ENCODE results near the gene SCYGR1.

SCYGR1 gene

GRCh38 chr2:227414846-227415245, 27.1 kb upstream of the SCYGR1 start:
- H3K27me3 ChIP-seq (ENCODE audit: control insufficient read depth, insufficient read depth, low read length): no peaks in the 10 kb centered on the region
- H3K9ac ChIP-seq (ENCODE audit: low read depth, low read length): no peak overlapping the region
- H3K4me3 ChIP-seq (ENCODE audit: low read depth, low read length): no peak overlapping the region
- no peaks in the 10 kb centered on the region for H3K36me3 ChIP-seq (ENCODE audit: control insufficient read depth, insufficient read depth, low read length)
- no peaks in the 10 kb centered on the region for H3K9me3 ChIP-seq (ENCODE audit: control insufficient read depth, insufficient read depth, low read length)
- H3K4me1 ChIP-seq (ENCODE audit: control insufficient read depth, insufficient read depth, low read length): no peaks in the 10 kb centered on the region
- H3K27ac ChIP-seq (ENCODE audit: low read depth, low read length): no peak overlapping the region

- Histone ChIP-seq H3K4me3 (ENCODE audit: low read depth, low read length) (no peak overlapping the region), H3K9me3 (ENCODE audit: control insufficient read depth, insufficient read depth, low read length) (no peaks in the 10 kb centered on the region), H3K4me1 (ENCODE audit: control insufficient read depth, insufficient read depth, low read length) (no peaks in the 10 kb centered on the region), H3K27me3 (ENCODE audit: control insufficient read depth, insufficient read depth, low read length) (no peaks in the 10 kb centered on the region), H3K27ac (ENCODE audit: low read depth, low read length) (no peak overlapping the region), H3K9ac (ENCODE audit: low read depth, low read length) (no peak overlapping the region), H3K36me3 (ENCODE audit: control insufficient read depth, insufficient read depth, low read length) (no peaks in the 10 kb centered on the region)
These were observed 25.6 kb upstream of the SCYGR1 start for GRCh38 chr2:227413371-227413770.

- no peaks in the 10 kb centered on the region for H3K27me3 ChIP-seq (ENCODE audit: control insufficient read depth, insufficient read depth, low read length)
- H3K9ac ChIP-seq (ENCODE audit: low read depth, low read length): no peak overlapping the region
- no peak overlapping the region for H3K27ac ChIP-seq (ENCODE audit: low read depth, low read length)
- H3K4me3 ChIP-seq (ENCODE audit: low read depth, low read length): no peak overlapping the region
- H3K36me3 ChIP-seq (ENCODE audit: control insufficient read depth, insufficient read depth, low read length): no peaks in the 10 kb centered on the region
- no peaks in the 10 kb centered on the region for H3K4me1 ChIP-seq (ENCODE audit: control insufficient read depth, insufficient read depth, low read length)
- no peaks in the 10 kb centered on the region for H3K9me3 ChIP-seq (ENCODE audit: control insufficient read depth, insufficient read depth, low read length)
These were observed 25.1 kb upstream of the SCYGR1 start for GRCh38 chr2:227412877-227413276.

- no peak overlapping the region for H3K4me3 ChIP-seq (ENCODE audit: low read depth, low read length)
- H3K36me3 ChIP-seq (ENCODE audit: control insufficient read depth, insufficient read depth, low read length): no peaks in the 10 kb centered on the region
- H3K27ac ChIP-seq (ENCODE audit: low read depth, low read length): no peak overlapping the region
- no peaks in the 10 kb centered on the region for H3K4me1 ChIP-seq (ENCODE audit: control insufficient read depth, insufficient read depth, low read length)
- H3K27me3 ChIP-seq (ENCODE audit: control insufficient read depth, insufficient read depth, low read length): no peaks in the 10 kb centered on the region
- no peaks in the 10 kb centered on the region for H3K9me3 ChIP-seq (ENCODE audit: control insufficient read depth, insufficient read depth, low read length)
- no peak overlapping the region for H3K9ac ChIP-seq (ENCODE audit: low read depth, low read length)
These were observed 24.2 kb upstream of the SCYGR1 start for GRCh38 chr2:227411990-227412350.

- no peak overlapping the region for H3K9ac ChIP-seq (ENCODE audit: low read depth, low read length)
- H3K4me3 ChIP-seq (ENCODE audit: low read depth, low read length): no peak overlapping the region
- H3K36me3 ChIP-seq (ENCODE audit: control insufficient read depth, insufficient read depth, low read length): no peaks in the 10 kb centered on the region
- no peaks in the 10 kb centered on the region for H3K9me3 ChIP-seq (ENCODE audit: control insufficient read depth, insufficient read depth, low read length)
- no peak overlapping the region for H3K27ac ChIP-seq (ENCODE audit: low read depth, low read length)
- no peaks in the 10 kb centered on the region for H3K27me3 ChIP-seq (ENCODE audit: control insufficient read depth, insufficient read depth, low read length)
- H3K4me1 ChIP-seq (ENCODE audit: control insufficient read depth, insufficient read depth, low read length): peaks cover 1% of the 10 kb centered on the region
These were observed 23.7 kb upstream of the SCYGR1 start for GRCh38 chr2:227411320-227411989.

GRCh38 chr2:227410191-227410590, 22.4 kb upstream of the SCYGR1 start:
- Histone ChIP-seq H3K27ac (ENCODE audit: low read depth, low read length) (no peak overlapping the region), H3K27me3 (ENCODE audit: control insufficient read depth, insufficient read depth, low read length) (no peaks in the 10 kb centered on the region), H3K9ac (ENCODE audit: low read depth, low read length) (no peak overlapping the region), H3K9me3 (ENCODE audit: control insufficient read depth, insufficient read depth, low read length) (no peaks in the 10 kb centered on the region), H3K36me3 (ENCODE audit: control insufficient read depth, insufficient read depth, low read length) (no peaks in the 10 kb centered on the region), H3K4me1 (ENCODE audit: control insufficient read depth, insufficient read depth, low read length) (peaks cover 4% of the 10 kb centered on the region), H3K4me3 (ENCODE audit: low read depth, low read length) (no peak overlapping the region)

- Histone ChIP-seq H3K36me3 (ENCODE audit: control insufficient read depth, insufficient read depth, low read length) (no peaks in the 10 kb centered on the region), H3K27ac (ENCODE audit: low read depth, low read length) (no peak overlapping the region), H3K27me3 (ENCODE audit: control insufficient read depth, insufficient read depth, low read length) (no peaks in the 10 kb centered on the region), H3K9ac (ENCODE audit: low read depth, low read length) (no peak overlapping the region), H3K4me3 (ENCODE audit: low read depth, low read length) (no peak overlapping the region), H3K9me3 (ENCODE audit: control insufficient read depth, insufficient read depth, low read length) (no peaks in the 10 kb centered on the region), H3K4me1 (ENCODE audit: control insufficient read depth, insufficient read depth, low read length) (peaks cover 4% of the 10 kb centered on the region)
These were observed 19.9 kb upstream of the SCYGR1 start for GRCh38 chr2:227407591-227408151.

- Histone ChIP-seq H3K9me3 (ENCODE audit: control insufficient read depth, insufficient read depth, low read length) (no peaks in the 10 kb centered on the region), H3K36me3 (ENCODE audit: control insufficient read depth, insufficient read depth, low read length) (no peaks in the 10 kb centered on the region), H3K4me3 (ENCODE audit: low read depth, low read length) (no peak overlapping the region), H3K4me1 (ENCODE audit: control insufficient read depth, insufficient read depth, low read length) (peaks cover 4% of the 10 kb centered on the region), H3K27ac (ENCODE audit: low read depth, low read length) (no peak overlapping the region), H3K27me3 (ENCODE audit: control insufficient read depth, insufficient read depth, low read length) (no peaks in the 10 kb centered on the region), H3K9ac (ENCODE audit: low read depth, low read length) (no peak overlapping the region)
These were observed 18.7 kb upstream of the SCYGR1 start for GRCh38 chr2:227406177-227407031.

- no peak overlapping the region for H3K27ac ChIP-seq (ENCODE audit: low read depth, low read length)
- H3K9me3 ChIP-seq (ENCODE audit: control insufficient read depth, insufficient read depth, low read length): no peaks in the 10 kb centered on the region
- H3K4me1 ChIP-seq (ENCODE audit: control insufficient read depth, insufficient read depth, low read length): peaks cover 4% of the 10 kb centered on the region
- no peaks in the 10 kb centered on the region for H3K27me3 ChIP-seq (ENCODE audit: control insufficient read depth, insufficient read depth, low read length)
- H3K9ac ChIP-seq (ENCODE audit: low read depth, low read length): no peak overlapping the region
- H3K36me3 ChIP-seq (ENCODE audit: control insufficient read depth, insufficient read depth, low read length): no peaks in the 10 kb centered on the region
- no peak overlapping the region for H3K4me3 ChIP-seq (ENCODE audit: low read depth, low read length)
These were observed 17.0 kb upstream of the SCYGR1 start for GRCh38 chr2:227404585-227405271.

- Histone ChIP-seq H3K36me3 (ENCODE audit: control insufficient read depth, insufficient read depth, low read length) (no peaks in the 10 kb centered on the region), H3K9ac (ENCODE audit: low read depth, low read length) (no peak overlapping the region), H3K9me3 (ENCODE audit: control insufficient read depth, insufficient read depth, low read length) (no peaks in the 10 kb centered on the region), H3K4me1 (ENCODE audit: control insufficient read depth, insufficient read depth, low read length) (peaks cover 4% of the 10 kb centered on the region), H3K27ac (ENCODE audit: low read depth, low read length) (no peak overlapping the region), H3K27me3 (ENCODE audit: control insufficient read depth, insufficient read depth, low read length) (no peaks in the 10 kb centered on the region), H3K4me3 (ENCODE audit: low read depth, low read length) (no peak overlapping the region)
These were observed 15.2 kb upstream of the SCYGR1 start for GRCh38 chr2:227402959-227403358.

- Histone ChIP-seq H3K4me3 (ENCODE audit: low read depth, low read length) (no peak overlapping the region), H3K4me1 (ENCODE audit: control insufficient read depth, insufficient read depth, low read length) (peaks cover 4% of the 10 kb centered on the region), H3K27ac (ENCODE audit: low read depth, low read length) (no peak overlapping the region), H3K36me3 (ENCODE audit: control insufficient read depth, insufficient read depth, low read length) (no peaks in the 10 kb centered on the region), H3K9me3 (ENCODE audit: control insufficient read depth, insufficient read depth, low read length) (no peaks in the 10 kb centered on the region), H3K9ac (ENCODE audit: low read depth, low read length) (no peak overlapping the region), H3K27me3 (ENCODE audit: control insufficient read depth, insufficient read depth, low read length) (no peaks in the 10 kb centered on the region)
These were observed 14.6 kb upstream of the SCYGR1 start for GRCh38 chr2:227402321-227402720.
